D721Med (cell line): ENCODE data around the gene FTO.

ENCODE experiments used
- DNase-seq: peaks from one replicate; pipeline ENCODE4 v3.0.0; 2011; ENCODE audit warnings: low spot score; ENCODE audit not compliant: insufficient read length
- FAIRE-seq: peaks from 2 replicates; lab custom pipeline; 2011; peaks lifted over from hg19 to GRCh38; lab: Jason Lieb, UNC
- TF ChIP-seq, protein P1 (sequence below): IDR thresholded peaks from 2 replicates; pipeline ENCODE4 v1.5.1; 2012; ENCODE audit warnings: mild to moderate bottlenecking, control low read depth; ENCODE audit not compliant: insufficient read depth; ENCODE audit errors: missing control alignments

The FTO gene

DNA sequence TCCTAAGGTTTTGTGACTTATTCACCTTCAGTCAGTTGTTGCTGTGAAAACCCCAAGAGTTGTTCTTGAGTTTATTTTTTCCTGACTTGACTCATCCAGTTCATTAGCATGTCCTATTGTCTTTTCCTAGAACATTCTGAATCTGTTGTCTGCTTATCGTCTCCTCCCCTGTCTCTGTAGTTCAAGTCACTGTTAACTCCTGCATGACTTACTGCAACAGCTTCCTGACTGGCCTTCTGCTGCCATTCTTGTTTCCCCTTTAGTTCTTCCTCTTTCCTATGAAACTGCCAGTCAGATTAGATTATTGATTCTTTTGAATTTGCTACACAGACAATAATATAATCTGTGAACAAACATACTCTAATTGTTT lies 161.5 kb downstream of the FTO start:
- TF ChIP-seq, protein P1, sequence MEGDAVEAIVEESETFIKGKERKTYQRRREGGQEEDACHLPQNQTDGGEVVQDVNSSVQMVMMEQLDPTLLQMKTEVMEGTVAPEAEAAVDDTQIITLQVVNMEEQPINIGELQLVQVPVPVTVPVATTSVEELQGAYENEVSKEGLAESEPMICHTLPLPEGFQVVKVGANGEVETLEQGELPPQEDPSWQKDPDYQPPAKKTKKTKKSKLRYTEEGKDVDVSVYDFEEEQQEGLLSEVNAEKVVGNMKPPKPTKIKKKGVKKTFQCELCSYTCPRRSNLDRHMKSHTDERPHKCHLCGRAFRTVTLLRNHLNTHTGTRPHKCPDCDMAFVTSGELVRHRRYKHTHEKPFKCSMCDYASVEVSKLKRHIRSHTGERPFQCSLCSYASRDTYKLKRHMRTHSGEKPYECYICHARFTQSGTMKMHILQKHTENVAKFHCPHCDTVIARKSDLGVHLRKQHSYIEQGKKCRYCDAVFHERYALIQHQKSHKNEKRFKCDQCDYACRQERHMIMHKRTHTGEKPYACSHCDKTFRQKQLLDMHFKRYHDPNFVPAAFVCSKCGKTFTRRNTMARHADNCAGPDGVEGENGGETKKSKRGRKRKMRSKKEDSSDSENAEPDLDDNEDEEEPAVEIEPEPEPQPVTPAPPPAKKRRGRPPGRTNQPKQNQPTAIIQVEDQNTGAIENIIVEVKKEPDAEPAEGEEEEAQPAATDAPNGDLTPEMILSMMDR = no peak
- DNase-seq (no peak), FAIRE-seq (no peak)

DNA sequence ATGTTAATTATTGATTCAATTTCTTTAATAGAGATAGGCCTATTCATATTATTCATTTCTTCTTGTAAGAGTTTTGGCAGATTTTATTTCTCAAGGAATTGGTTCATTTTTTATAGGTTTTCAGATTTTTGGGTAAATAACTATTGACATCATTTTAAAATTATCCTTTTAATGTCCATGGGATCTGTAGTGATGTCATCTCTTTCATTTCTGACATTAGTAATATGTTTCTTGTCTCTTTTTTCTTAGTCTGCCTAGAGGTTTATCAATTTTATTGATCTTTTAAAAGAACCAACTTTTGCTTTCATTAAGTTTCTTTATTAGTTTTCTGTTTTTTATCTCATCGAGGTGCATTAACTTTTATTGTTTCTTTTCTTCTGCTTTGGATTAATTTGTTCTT lies 162.6 kb downstream of the FTO start:
- TF ChIP-seq, protein P1 = no peak
- no peak for FAIRE-seq
- no peak for DNase-seq

DNA sequence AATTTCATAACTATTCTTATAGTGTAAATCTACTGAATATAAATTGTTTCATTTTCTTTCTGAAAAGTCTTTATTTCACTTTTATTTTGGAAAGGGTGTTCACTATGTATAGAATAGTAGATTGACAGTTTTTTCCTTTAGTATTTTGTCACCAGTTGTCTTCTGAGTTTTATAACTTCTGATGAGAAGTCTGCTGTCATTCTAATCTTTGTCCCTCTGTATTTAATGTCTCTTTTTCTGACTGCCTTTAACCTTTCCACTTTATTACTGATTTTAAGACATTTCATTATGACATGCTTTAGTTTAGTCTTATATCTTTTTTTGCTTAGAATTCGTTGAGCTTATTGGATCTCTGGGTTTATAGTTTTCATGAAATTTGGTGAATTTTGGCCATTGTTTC lies 166.9 kb downstream of the FTO start:
- TF ChIP-seq, protein P1 = no peak
- no peak for FAIRE-seq

DNA sequence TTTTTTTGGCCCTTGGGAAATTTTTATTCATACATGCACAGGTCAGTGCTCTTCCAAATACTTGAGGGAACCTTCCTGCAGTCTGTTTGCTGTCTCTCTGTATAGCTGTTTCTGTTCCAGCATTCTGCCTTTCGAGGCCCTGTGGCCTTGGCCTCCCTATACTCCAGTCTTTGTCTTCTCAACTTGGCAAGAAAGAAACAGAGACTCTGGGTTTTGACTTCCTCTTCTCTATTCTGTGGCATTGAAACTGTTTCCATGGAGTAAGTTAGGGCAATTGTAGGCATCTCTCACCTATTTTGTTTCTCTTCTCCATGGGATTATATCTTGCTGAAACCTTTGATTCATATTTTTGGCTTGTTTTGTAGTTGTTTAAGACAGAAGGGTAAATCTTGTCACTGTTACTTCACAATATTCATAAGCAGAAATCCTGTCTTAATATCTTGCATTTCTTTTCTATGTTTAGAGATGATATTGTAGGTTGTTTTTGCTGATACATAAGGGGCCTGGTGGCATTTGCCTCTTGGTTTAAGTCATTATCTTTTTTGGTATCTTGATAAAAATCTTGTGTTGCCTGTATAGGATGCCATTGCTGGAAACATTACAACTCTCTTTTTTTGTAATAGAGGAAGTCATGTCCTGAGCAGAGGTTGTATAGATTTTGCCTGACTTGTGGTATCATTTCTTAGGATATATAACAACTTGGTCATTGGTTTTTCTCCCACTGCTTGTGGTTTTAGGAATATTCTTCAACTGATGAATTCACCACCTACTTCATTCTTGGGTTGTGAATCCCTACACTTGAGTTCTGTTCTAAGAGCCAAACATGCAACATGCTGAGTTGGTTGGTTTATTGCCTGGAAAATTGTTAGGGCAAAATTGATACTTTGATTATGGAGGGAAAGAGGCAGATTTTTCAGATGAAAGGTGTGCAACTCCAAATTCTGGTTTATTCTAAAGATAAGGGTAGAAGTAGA lies 168.6 kb downstream of the FTO start:
- FAIRE-seq (no peak), DNase-seq (no peak)
- TF ChIP-seq, protein P1 = no peak

More for the DNA sequence above, 166.9 kb downstream of the FTO start:
- DNase-seq = no peak

DNA sequence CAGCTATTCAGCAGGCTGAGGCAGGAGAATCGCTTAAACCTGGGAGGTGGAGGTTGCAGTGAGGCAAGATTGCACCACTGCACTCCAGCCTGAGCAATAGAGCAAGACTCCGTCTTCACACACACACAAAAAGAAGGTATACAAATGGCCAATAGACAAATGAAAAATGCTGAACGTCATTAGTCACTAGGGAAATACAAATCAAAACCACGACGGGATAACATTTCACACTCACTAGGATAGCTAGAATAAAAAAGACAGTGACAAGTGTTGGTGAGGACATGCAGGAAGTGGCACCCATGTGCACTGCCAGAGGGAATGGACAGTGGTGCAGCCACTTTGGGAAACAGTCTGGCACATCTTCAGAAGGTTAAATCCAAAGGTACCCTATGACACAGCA lies 172.9 kb downstream of the FTO start:
- TF ChIP-seq, protein P1 = no peak
- FAIRE-seq = no peak

DNA sequence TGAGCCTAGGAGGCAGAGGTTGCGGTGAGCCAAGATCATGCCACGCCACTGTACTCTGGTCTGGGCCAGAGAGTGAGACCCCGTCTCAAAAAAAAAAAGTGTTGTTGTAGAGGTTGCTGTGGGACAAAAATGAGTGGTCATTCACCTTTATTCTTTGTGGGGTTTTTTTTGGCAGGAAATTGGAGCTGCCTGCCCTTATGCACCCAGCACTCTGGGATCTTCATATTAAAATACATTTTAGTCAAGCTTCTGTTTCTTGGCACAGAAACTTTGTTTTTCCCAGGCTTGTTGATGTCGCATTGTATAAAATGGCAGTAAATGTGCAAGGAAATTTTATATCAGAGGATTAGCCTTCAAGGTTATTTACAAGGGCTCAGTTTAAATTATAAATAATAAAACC lies 174.3 kb downstream of the FTO start:
- TF ChIP-seq, protein P1 = no peak
- FAIRE-seq (no peak), DNase-seq (no peak)

More for the DNA sequence above, 172.9 kb downstream of the FTO start:
- DNase-seq = no peak

DNA sequence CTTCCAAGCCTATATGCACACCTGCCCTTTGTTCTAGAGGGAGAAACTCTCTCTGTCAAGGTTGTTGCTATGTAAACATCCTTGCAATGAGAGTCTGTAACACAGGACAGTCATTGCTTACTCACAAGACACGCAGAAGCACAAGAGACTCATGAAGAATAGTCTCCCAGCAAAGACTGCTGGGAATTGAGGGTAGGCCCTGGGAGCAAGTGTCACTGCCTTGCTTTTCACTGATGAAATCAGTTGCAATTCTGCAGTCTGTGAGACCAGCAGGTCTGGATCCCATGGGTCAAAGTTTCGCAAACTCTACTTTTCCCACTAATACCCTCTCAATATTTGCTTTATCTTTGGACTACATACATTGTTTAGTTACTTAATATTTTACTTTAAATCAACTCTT lies 177.4 kb downstream of the FTO start:
- TF ChIP-seq, protein P1 = no peak
- no peak for FAIRE-seq
- DNase-seq = no peak
